A549 (cell line): ENCODE measurements around the gene GGA1. TPM values are rescaled to one million over a fixed set of nuclear protein-coding genes. Genes with fewer than 3 reads are reported as not detected.

ENCODE experiments used
- ATAC-seq, 2 experiments: fragments of 200-7000 bp in 1 of 2; fragments of >200 bp in 1 of 2; cut with Nextera tagmentation in 1 of 2; cut with Tn5 transposase in 1 of 2; 3 replicates each; pipeline versions ENCODE4 v1.8.0 to v1.9.1; 2018 to 2020; ENCODE audit warnings: mild to moderate bottlenecking in 1 of 2, moderate library complexity in 1 of 2
- CTCF ChIA-PET: fragments of 300-600 bp; sonication (Branson Sonifier 250); formaldehyde crosslinking; extraction: SDS; loops from one replicate; lab custom pipeline; 2021; ENCODE audit warnings: antibody characterized with exemption, inconsistent platforms; lab: Yijun Ruan, JAX
- POLR2A ChIA-PET: fragments of 350-600 bp; formaldehyde crosslinking; extraction: SDS; loops from one replicate; lab custom pipeline; 2021; ENCODE audit warnings: antibody characterized with exemption, inconsistent platforms; lab: Yijun Ruan, JAX
- DNase-seq, 2 experiments: peaks; one replicate each; pipeline versions ENCODE4 v3.0.0 to v3.0.0-alpha.2; 2011 to 2016; ENCODE audit warnings: low read depth in 1 of 2, low spot score in 1 of 2
- FAIRE-seq: peaks from 2 replicates; lab custom pipeline; 2011; peaks lifted over from hg19 to GRCh38; lab: Jason Lieb, UNC
- H3K27ac ChIP-seq, 2 experiments: fragments of >200 bp; sonication (Bioruptor Twin); formaldehyde crosslinking; 3 replicates each; pipeline ENCODE4 v1.5.1; 2016 to 2017
- H3K4me1 ChIP-seq: fragments of >200 bp; sonication (Bioruptor Twin); formaldehyde crosslinking; 3 replicates; pipeline ENCODE4 v1.6.1; 2016
- H3K4me2 ChIP-seq: fragments of >200 bp; sonication (Bioruptor Twin); formaldehyde crosslinking; 3 replicates; pipeline ENCODE4 v1.6.1; 2016
- H3K4me3 ChIP-seq: fragments of >200 bp; sonication (Bioruptor Twin); formaldehyde crosslinking; 3 replicates; pipeline ENCODE4 v1.5.1; 2016
- H3K9me3 ChIP-seq: fragments of >200 bp; sonication (Bioruptor Twin); formaldehyde crosslinking; 3 replicates; pipeline ENCODE4 v1.6.1; 2016
- BCL3 ChIP-seq: fragments of >200 bp; sonication (Bioruptor Twin); formaldehyde crosslinking; IDR thresholded peaks from 3 replicates; pipeline ENCODE4 v1.6.1; 2016
- BHLHE40 ChIP-seq: IDR thresholded peaks from 2 replicates; pipeline ENCODE4 v1.6.1; 2012; ENCODE audit warnings: low read depth, low read length, inconsistent platforms
- CBX8 ChIP-seq: fragments of 200-600 bp; sonication (generic); IDR thresholded peaks from 2 replicates; pipeline ENCODE4 v1.6.1; 2016
- CHD4 ChIP-seq: fragments of 200-600 bp; sonication (generic); IDR thresholded peaks from 2 replicates; pipeline ENCODE4 v1.6.1; 2016; ENCODE audit warnings: antibody characterized with exemption, mild to moderate bottlenecking, borderline replicate concordance
- E2F6 ChIP-seq: IDR thresholded peaks from 2 replicates; pipeline ENCODE4 v1.6.1; 2012; ENCODE audit warnings: low read depth, borderline replicate concordance
- FOSB ChIP-seq: fragments of 250-450 bp; sonication (Bioruptor Pico); IDR thresholded peaks from 2 replicates; pipeline ENCODE4 v1.5.0; 2020; ENCODE audit warnings: mild to moderate bottlenecking, moderate library complexity
- FOSL2 ChIP-seq, 2 experiments: fragments of 450-650 bp in 1 of 2; fragments of >200 bp in 1 of 2; sonication (Bioruptor Twin) in 1 of 2; formaldehyde crosslinking; IDR thresholded peaks; 2 replicates each; pipeline versions ENCODE4 v1.5.0 to v1.6.1; 2016 to 2020; ENCODE audit warnings: mild to moderate bottlenecking in 1 of 2, moderate library complexity in 1 of 2
- FOXS1 ChIP-seq: fragments of 250-450 bp; sonication (Bioruptor Pico); IDR thresholded peaks from 2 replicates; pipeline ENCODE4 v1.5.0; 2020; ENCODE audit warnings: mild to moderate bottlenecking, moderate library complexity
- GATA3 ChIP-seq: IDR thresholded peaks from 2 replicates; pipeline ENCODE4 v1.6.1; 2012; ENCODE audit warnings: borderline replicate concordance
- HDAC2 ChIP-seq: fragments of 200-600 bp; sonication (generic); IDR thresholded peaks from 2 replicates; pipeline ENCODE4 v1.6.1; 2016
- HEYL ChIP-seq: fragments of 250-450 bp; sonication (Bioruptor Pico); IDR thresholded peaks from 2 replicates; pipeline ENCODE4 v1.8.0; 2021; ENCODE audit warnings: mild to moderate bottlenecking, moderate library complexity
- HOXB13 ChIP-seq: fragments of 250-450 bp; sonication (Bioruptor Pico); IDR thresholded peaks from 2 replicates; pipeline ENCODE4 v1.5.0; 2020; ENCODE audit warnings: low read depth, mild to moderate bottlenecking, moderate library complexity
- JUNB ChIP-seq: fragments of >200 bp; sonication (Bioruptor Twin); formaldehyde crosslinking; IDR thresholded peaks from 2 replicates; pipeline ENCODE4 v1.6.1; 2016
- KDM1A ChIP-seq: fragments of 200-600 bp; sonication (generic); IDR thresholded peaks from 2 replicates; pipeline ENCODE4 v1.6.1; 2016; ENCODE audit warnings: low read depth, mild to moderate bottlenecking
- NFE2L2 ChIP-seq: fragments of 150-350 bp; conservative IDR thresholded peaks from 2 replicates; pipeline ENCODE4 v1.6.1; 2014; ENCODE audit warnings: low read length
- NR3C1 ChIP-seq: fragments of >200 bp; sonication (Bioruptor Twin); formaldehyde crosslinking; IDR thresholded peaks from 3 replicates; pipeline ENCODE4 v1.6.1; 2017
- PHF8 ChIP-seq: fragments of 200-600 bp; sonication (generic); IDR thresholded peaks from 2 replicates; pipeline ENCODE4 v1.6.1; 2016; ENCODE audit warnings: low read depth, mild to moderate bottlenecking, antibody characterized with exemption, moderate library complexity, borderline replicate concordance
- POLR2A ChIP-seq: IDR thresholded peaks from 2 replicates; pipeline ENCODE4 v1.6.1; 2012; ENCODE audit warnings: mild to moderate bottlenecking, low read length
- RCOR1 ChIP-seq: fragments of 150-350 bp; IDR thresholded peaks from 2 replicates; pipeline ENCODE4 v1.6.1; 2014; ENCODE audit warnings: antibody characterized with exemption, low read length, low read depth
- REST ChIP-seq: fragments of 200-600 bp; sonication (generic); IDR thresholded peaks from 2 replicates; pipeline ENCODE4 v1.6.1; 2016; ENCODE audit warnings: antibody characterized with exemption, mild to moderate bottlenecking, moderate library complexity
- RNF2 ChIP-seq: fragments of 200-600 bp; sonication (generic); IDR thresholded peaks from 2 replicates; pipeline ENCODE4 v1.6.1; 2016; ENCODE audit warnings: low read depth, mild to moderate bottlenecking, antibody characterized with exemption, moderate library complexity, borderline replicate concordance
- SREBF2 ChIP-seq: fragments of 450-650 bp; IDR thresholded peaks from 2 replicates; pipeline ENCODE4 v1.6.1; 2014; ENCODE audit warnings: mild to moderate bottlenecking, moderate library complexity
- TFCP2L1 ChIP-seq: fragments of 250-450 bp; sonication (Bioruptor Pico); IDR thresholded peaks from 2 replicates; pipeline ENCODE4 v1.5.0; 2021; ENCODE audit warnings: mild to moderate bottlenecking
- ZC3H11A ChIP-seq: fragments of 450-650 bp; IDR thresholded peaks from 2 replicates; pipeline ENCODE4 v1.6.1; 2014; ENCODE audit warnings: antibody characterized with exemption, mild to moderate bottlenecking
- ZFP36 ChIP-seq: fragments of 450-650 bp; IDR thresholded peaks from 2 replicates; pipeline ENCODE4 v1.6.1; 2014; ENCODE audit warnings: borderline replicate concordance; ENCODE audit not compliant: partially characterized antibody
- WGBS: methylation state at CpG from one replicate; pipeline ENCODE4 v1.1.6; 2017; ENCODE audit errors: missing lambda C conversion rate; 5-methylcytosine and 5-hydroxymethylcytosine counted together
- polyA plus RNA-seq, 4 experiments: library from polyadenylated mRNA; depleted of rRNA in 3 of 4; stranded (reverse); fragments of >200 nt; fragmentation: RNase III in 1 of 4; extraction: RNeasy Plus Mini Kit Qiagen cat#74134 plus additional on column Dnase treatment in 1 of 4; gene quantifications; 2 replicates in 3 of 4; 3 replicates in 1 of 4; pipeline ENCODE4 v1.2.3, GENCODE V29; 2011 to 2017
- TF ChIP-seq, protein P1 (sequence below): fragments of 450-650 bp; IDR thresholded peaks from 2 replicates; pipeline ENCODE4 v1.6.1; 2014; ENCODE audit warnings: antibody characterized with exemption
- TF ChIP-seq, protein P2 (sequence below): IDR thresholded peaks from 2 replicates; pipeline ENCODE4 v1.6.1; 2012
- TF ChIP-seq, protein P3 (sequence below): fragments of >200 bp; sonication (Bioruptor Twin); formaldehyde crosslinking; IDR thresholded peaks from 2 replicates; pipeline ENCODE4 v1.6.1; 2016

The GGA1 gene
- polyA plus RNA-seq, 2 of the 4 experiments (the other 2 are of a cell fraction), result 22.0 to 26.1 TPM

GRCh38 chr22:37635157-37635556, 26.5 kb downstream of the GGA1 start:
- Histone ChIP-seq H3K9me3 (no peaks in the 10 kb centered on the region), H3K27ac (no peak overlapping the region), H3K4me3 (no peak overlapping the region), H3K4me2 (no peak overlapping the region), H3K4me1 (peaks cover 7% of the 10 kb centered on the region; the same call in 2 of the 3 replicates)
- DNase-seq (no peak), FAIRE-seq (no peak), ATAC-seq (no peak)
- ChIA-PET CTCF (interaction anchor here (0.6 to 11.4 kb wide), 4 partner anchors 7 to 13 kb away, joined by 3 to 129 read pairs (median 15); partner anchors contain the start of gene SH3BP1), POLR2A (interaction anchor here (0.8 kb wide), 1 partner anchor 27 kb away, joined by 6 read pairs; the partner anchor contains the start of gene GGA1)
- 76% methylated on average over 4 of the region's 7 CpGs for WGBS
- TF ChIP-seq POLR2A (no peak), CHD4 (no peak), RNF2 (no peak), GATA3 (no peak), FOXS1 (CRISPR knock-in tag) (no peak), TFCP2L1 (CRISPR knock-in tag) (no peak), REST (no peak), E2F6 (no peak), BCL3 (no peak), CBX8 (no peak)
- TF ChIP-seq, protein P1, sequence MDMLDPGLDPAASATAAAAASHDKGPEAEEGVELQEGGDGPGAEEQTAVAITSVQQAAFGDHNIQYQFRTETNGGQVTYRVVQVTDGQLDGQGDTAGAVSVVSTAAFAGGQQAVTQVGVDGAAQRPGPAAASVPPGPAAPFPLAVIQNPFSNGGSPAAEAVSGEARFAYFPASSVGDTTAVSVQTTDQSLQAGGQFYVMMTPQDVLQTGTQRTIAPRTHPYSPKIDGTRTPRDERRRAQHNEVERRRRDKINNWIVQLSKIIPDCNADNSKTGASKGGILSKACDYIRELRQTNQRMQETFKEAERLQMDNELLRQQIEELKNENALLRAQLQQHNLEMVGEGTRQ, result no peak

DNA sequence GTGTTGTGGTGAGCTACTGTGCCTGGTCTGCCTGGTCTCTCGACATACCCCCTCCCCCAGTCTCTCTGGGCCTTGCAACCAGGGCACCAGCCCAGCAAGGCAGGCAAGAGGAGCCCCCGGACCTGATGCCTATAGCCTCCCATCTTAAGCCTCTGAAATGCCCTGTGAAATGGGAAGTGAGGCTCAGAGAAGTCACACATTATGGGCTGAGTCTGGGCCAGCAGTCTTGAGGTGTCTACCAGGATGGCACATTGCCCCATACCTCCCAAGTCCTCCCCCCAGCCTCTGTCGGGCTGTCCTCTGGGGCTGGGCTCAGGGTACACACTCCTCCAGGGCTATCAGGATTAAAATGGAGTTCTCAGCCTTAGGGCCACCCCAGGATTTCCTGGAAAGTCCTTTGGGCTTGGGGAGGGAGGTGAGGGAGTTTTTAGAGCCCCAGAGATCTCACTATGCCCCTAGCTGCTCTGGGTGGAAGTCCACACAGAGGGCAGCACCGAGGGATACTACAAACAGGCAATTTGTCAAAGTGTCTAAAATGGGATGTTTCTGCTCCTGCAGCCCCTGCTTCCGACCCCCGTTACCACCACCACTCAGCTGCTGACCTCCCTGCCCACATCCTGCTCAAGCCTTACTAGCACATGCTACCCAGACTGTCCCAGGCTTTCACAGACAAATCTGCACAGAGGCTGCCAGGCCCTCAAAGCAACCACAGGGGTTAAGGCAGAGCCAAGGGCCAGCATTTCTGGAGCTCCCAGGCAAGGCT, 27.7 kb downstream of the GGA1 start:
- Histone ChIP-seq H3K9me3 (no peaks in the 10 kb centered on the region), H3K27ac (no peak overlapping the region), H3K4me2 (no peak overlapping the region), H3K4me1 (peaks cover 10% of the 10 kb centered on the region; the same call in 2 of the 3 replicates), H3K4me3 (no peak overlapping the region)
- ChIA-PET CTCF (interaction anchor here (0.5 to 11.4 kb wide), 8 partner anchors 6 to 155 kb away, joined by 3 to 129 read pairs (median 4); partner anchors contain the start of gene SH3BP1), POLR2A (interaction anchor here (1.3 kb wide), 1 partner anchor 28 kb away, joined by 3 read pairs; the partner anchor contains the start of gene GGA1)
- peak; percentile 36 to 40; a peak in 2 of 6 replicates for ATAC-seq
- TF ChIP-seq ZC3H11A (no peak), SREBF2 (no peak)
- 67% methylated on average over 6 of the region's 6 CpGs for WGBS
- FAIRE-seq, result no peak
- no peak for DNase-seq

- no peak for TF ChIP-seq NR3C1
- no peak for TF ChIP-seq HDAC2
- TF ChIP-seq ZFP36, result no peak
- no peak for TF ChIP-seq BHLHE40
- no peak for TF ChIP-seq CBX8
- no peak for TF ChIP-seq FOSL2 (IDR thresholded peaks at IDR 0.05)
- no peak for TF ChIP-seq FOSL2 (CRISPR knock-in tag; IDR thresholded peaks at IDR 0.05)
- no peak for TF ChIP-seq TFCP2L1 (CRISPR knock-in tag)
- TF ChIP-seq FOSB (CRISPR knock-in tag), result no peak
- TF ChIP-seq, protein P2, sequence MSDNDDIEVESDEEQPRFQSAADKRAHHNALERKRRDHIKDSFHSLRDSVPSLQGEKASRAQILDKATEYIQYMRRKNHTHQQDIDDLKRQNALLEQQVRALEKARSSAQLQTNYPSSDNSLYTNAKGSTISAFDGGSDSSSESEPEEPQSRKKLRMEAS, result no peak
- TF ChIP-seq, protein P3, sequence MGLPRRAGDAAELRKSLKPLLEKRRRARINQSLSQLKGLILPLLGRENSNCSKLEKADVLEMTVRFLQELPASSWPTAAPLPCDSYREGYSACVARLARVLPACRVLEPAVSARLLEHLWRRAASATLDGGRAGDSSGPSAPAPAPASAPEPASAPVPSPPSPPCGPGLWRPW, result no peak
- no peak for TF ChIP-seq RCOR1
- TF ChIP-seq HEYL (CRISPR knock-in tag), result no peak
- TF ChIP-seq RNF2, result no peak
- no peak for TF ChIP-seq HOXB13 (CRISPR knock-in tag)
- no peak for TF ChIP-seq NFE2L2
- TF ChIP-seq KDM1A, result no peak
- TF ChIP-seq JUNB, result no peak
- no peak for TF ChIP-seq PHF8
- Histone ChIP-seq H3K4me1 (peaks cover 10% of the 10 kb centered on the region; the same call in 2 of the 3 replicates), H3K4me2 (no peak overlapping the region), H3K27ac (no peak overlapping the region), H3K4me3 (no peak overlapping the region), H3K9me3 (no peaks in the 10 kb centered on the region)
- WGBS, result 61% methylated on average over 3 of the region's 3 CpGs
- ChIA-PET POLR2A (interaction anchor here (1.3 kb wide), 1 partner anchor 28 kb away, joined by 3 read pairs; the partner anchor contains the start of gene GGA1), CTCF (interaction anchor here (0.8 to 2.0 kb wide), 7 partner anchors 9 to 155 kb away, joined by 3 to 10 read pairs (median 4); partner anchors contain the start of gene PDXP)
- FAIRE-seq (no peak), ATAC-seq (no peak), DNase-seq (no peak)
Observed at GRCh38 chr22:37636949-37637273, 28.3 kb downstream of the GGA1 start.
